ENCODE measurements around the gene PMS1. TPM values are rescaled to one million over a fixed set of nuclear protein-coding genes. Genes with fewer than 3 reads are reported as not detected.

The PMS1 gene
- total and polyA plus RNA-seq, 2 experiments from 2014 or later, result 53.7 to 64.1 TPM

DNA sequence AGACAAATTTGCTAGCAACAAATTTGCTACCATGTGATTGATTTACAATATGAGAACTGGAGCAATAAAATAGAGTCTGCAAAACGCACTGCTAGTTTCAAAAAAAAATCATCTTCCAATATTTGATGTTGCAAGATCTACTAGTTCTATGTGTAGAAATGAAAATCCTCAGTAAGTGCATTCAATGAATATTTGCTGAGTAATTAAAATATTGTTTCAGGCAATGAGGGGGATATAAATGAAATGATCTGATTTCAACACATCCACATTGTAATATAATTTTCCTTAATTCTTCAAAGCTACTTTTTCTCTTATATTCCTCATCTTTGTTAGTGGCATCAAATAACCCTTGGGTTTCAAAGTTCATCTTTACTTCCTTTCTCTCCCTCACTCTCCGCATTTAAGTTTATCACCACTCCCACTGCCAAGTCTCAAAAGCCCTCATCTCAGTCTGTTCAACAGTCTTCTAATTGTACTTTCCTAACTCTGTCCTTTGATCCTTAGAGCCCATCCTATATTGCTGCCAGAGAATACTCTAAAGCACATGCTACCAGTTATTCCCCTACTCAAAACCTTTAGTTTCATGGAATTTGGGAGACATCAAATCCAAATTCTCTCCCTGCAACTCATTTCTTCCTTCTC, 27.8 kb upstream of the PMS1 start:
- peaks cover 5% of the 10 kb centered on the region; the same call in 1 of the 2 replicates for H3K79me2 ChIP-seq (replicated peaks; ENCODE audit: insufficient read depth)
- TF ChIP-seq EZH2phosphoT487 (IDR thresholded peaks at IDR 0.05; ENCODE audit: unreplicated experiment) (no peak), STAT1 (IDR thresholded peaks at IDR 0.05; ENCODE audit: unreplicated experiment) (no peak), ZNF331 (CRISPR knock-in tag; IDR thresholded peaks at IDR 0.05; ENCODE audit: low read depth) (no peak), EZH2 (IDR thresholded peaks at IDR 0.05; ENCODE audit: low read depth, unreplicated experiment) (no peak), JUNB (IDR thresholded peaks at IDR 0.05; ENCODE audit: unreplicated experiment) (no peak), POLR2AphosphoS5 (IDR thresholded peaks at IDR 0.05; ENCODE audit: low read depth) (no peak), NANOG (IDR thresholded peaks at IDR 0.05; ENCODE audit: borderline replicate concordance) (no peak), ZNF114 (CRISPR knock-in tag; IDR thresholded peaks at IDR 0.05) (no peak), CREB1 (CRISPR knock-in tag; IDR thresholded peaks at IDR 0.05; ENCODE audit: low read depth) (no peak)
- TF ChIP-seq, protein P1, sequence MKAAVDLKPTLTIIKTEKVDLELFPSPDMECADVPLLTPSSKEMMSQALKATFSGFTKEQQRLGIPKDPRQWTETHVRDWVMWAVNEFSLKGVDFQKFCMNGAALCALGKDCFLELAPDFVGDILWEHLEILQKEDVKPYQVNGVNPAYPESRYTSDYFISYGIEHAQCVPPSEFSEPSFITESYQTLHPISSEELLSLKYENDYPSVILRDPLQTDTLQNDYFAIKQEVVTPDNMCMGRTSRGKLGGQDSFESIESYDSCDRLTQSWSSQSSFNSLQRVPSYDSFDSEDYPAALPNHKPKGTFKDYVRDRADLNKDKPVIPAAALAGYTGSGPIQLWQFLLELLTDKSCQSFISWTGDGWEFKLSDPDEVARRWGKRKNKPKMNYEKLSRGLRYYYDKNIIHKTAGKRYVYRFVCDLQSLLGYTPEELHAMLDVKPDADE (IDR thresholded peaks at IDR 0.05), result no peak
- TF ChIP-seq, protein P2, sequence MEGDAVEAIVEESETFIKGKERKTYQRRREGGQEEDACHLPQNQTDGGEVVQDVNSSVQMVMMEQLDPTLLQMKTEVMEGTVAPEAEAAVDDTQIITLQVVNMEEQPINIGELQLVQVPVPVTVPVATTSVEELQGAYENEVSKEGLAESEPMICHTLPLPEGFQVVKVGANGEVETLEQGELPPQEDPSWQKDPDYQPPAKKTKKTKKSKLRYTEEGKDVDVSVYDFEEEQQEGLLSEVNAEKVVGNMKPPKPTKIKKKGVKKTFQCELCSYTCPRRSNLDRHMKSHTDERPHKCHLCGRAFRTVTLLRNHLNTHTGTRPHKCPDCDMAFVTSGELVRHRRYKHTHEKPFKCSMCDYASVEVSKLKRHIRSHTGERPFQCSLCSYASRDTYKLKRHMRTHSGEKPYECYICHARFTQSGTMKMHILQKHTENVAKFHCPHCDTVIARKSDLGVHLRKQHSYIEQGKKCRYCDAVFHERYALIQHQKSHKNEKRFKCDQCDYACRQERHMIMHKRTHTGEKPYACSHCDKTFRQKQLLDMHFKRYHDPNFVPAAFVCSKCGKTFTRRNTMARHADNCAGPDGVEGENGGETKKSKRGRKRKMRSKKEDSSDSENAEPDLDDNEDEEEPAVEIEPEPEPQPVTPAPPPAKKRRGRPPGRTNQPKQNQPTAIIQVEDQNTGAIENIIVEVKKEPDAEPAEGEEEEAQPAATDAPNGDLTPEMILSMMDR (conservative IDR thresholded peaks at IDR 0.05; ENCODE audit: low read depth in 2 of 2), result no peak
- TF ChIP-seq, protein P3, sequence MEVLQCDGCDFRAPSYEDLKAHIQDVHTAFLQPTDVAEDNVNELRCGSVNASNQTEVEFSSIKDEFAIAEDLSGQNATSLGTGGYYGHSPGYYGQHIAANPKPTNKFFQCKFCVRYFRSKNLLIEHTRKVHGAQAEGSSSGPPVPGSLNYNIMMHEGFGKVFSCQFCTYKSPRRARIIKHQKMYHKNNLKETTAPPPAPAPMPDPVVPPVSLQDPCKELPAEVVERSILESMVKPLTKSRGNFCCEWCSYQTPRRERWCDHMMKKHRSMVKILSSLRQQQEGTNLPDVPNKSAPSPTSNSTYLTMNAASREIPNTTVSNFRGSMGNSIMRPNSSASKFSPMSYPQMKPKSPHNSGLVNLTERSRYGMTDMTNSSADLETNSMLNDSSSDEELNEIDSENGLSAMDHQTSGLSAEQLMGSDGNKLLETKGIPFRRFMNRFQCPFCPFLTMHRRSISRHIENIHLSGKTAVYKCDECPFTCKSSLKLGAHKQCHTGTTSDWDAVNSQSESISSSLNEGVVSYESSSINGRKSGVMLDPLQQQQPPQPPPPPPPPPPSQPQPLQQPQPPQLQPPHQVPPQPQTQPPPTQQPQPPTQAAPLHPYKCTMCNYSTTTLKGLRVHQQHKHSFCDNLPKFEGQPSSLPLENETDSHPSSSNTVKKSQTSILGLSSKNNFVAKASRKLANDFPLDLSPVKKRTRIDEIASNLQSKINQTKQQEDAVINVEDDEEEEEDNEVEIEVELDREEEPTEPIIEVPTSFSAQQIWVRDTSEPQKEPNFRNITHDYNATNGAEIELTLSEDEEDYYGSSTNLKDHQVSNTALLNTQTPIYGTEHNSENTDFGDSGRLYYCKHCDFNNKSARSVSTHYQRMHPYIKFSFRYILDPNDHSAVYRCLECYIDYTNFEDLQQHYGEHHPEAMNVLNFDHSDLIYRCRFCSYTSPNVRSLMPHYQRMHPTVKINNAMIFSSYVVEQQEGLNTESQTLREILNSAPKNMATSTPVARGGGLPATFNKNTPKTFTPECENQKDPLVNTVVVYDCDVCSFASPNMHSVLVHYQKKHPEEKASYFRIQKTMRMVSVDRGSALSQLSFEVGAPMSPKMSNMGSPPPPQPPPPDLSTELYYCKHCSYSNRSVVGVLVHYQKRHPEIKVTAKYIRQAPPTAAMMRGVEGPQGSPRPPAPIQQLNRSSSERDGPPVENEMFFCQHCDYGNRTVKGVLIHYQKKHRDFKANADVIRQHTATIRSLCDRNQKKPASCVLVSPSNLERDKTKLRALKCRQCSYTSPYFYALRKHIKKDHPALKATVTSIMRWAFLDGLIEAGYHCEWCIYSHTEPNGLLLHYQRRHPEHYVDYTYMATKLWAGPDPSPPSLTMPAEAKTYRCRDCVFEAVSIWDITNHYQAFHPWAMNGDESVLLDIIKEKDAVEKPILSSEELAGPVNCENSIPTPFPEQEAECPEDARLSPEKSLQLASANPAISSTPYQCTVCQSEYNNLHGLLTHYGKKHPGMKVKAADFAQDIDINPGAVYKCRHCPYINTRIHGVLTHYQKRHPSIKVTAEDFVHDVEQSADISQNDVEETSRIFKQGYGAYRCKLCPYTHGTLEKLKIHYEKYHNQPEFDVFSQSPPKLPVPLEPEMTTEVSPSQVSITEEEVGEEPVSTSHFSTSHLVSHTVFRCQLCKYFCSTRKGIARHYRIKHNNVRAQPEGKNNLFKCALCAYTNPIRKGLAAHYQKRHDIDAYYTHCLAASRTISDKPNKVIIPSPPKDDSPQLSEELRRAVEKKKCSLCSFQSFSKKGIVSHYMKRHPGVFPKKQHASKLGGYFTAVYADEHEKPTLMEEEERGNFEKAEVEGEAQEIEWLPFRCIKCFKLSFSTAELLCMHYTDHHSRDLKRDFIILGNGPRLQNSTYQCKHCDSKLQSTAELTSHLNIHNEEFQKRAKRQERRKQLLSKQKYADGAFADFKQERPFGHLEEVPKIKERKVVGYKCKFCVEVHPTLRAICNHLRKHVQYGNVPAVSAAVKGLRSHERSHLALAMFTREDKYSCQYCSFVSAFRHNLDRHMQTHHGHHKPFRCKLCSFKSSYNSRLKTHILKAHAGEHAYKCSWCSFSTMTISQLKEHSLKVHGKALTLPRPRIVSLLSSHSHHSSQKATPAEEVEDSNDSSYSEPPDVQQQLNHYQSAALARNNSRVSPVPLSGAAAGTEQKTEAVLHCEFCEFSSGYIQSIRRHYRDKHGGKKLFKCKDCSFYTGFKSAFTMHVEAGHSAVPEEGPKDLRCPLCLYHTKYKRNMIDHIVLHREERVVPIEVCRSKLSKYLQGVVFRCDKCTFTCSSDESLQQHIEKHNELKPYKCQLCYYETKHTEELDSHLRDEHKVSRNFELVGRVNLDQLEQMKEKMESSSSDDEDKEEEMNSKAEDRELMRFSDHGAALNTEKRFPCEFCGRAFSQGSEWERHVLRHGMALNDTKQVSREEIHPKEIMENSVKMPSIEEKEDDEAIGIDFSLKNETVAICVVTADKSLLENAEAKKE (CRISPR knock-in tag; IDR thresholded peaks at IDR 0.05), result no peak
- TF ChIP-seq, protein P4, sequence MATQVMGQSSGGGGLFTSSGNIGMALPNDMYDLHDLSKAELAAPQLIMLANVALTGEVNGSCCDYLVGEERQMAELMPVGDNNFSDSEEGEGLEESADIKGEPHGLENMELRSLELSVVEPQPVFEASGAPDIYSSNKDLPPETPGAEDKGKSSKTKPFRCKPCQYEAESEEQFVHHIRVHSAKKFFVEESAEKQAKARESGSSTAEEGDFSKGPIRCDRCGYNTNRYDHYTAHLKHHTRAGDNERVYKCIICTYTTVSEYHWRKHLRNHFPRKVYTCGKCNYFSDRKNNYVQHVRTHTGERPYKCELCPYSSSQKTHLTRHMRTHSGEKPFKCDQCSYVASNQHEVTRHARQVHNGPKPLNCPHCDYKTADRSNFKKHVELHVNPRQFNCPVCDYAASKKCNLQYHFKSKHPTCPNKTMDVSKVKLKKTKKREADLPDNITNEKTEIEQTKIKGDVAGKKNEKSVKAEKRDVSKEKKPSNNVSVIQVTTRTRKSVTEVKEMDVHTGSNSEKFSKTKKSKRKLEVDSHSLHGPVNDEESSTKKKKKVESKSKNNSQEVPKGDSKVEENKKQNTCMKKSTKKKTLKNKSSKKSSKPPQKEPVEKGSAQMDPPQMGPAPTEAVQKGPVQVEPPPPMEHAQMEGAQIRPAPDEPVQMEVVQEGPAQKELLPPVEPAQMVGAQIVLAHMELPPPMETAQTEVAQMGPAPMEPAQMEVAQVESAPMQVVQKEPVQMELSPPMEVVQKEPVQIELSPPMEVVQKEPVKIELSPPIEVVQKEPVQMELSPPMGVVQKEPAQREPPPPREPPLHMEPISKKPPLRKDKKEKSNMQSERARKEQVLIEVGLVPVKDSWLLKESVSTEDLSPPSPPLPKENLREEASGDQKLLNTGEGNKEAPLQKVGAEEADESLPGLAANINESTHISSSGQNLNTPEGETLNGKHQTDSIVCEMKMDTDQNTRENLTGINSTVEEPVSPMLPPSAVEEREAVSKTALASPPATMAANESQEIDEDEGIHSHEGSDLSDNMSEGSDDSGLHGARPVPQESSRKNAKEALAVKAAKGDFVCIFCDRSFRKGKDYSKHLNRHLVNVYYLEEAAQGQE (IDR thresholded peaks at IDR 0.05; ENCODE audit: unreplicated experiment), result no peak
- Mint-ChIP-seq H3K4me3 (no peak overlapping the region), H3K27ac (no peak overlapping the region), H3K36me3 (ENCODE audit: low read depth) (no peaks in the 10 kb centered on the region), H3K27me3 (ENCODE audit: insufficient read depth, low read depth, poor library complexity) (no peaks in the 10 kb centered on the region), H3K4me1 (no peaks in the 10 kb centered on the region), H3K9me3 (no peaks in the 10 kb centered on the region)
- no peaks in the 10 kb centered on the region; the same call in 1 of the 2 replicates for H3F3A ChIP-seq (replicated peaks; ENCODE audit: low read depth)
- DNase-seq (ENCODE audit: low spot score) (no peak), ATAC-seq (no peak)
- H4K20me1 ChIP-seq (replicated peaks; ENCODE audit: insufficient read depth), result no peaks in the 10 kb centered on the region
- H3K4me1 ChIP-seq (ENCODE audit: insufficient read depth), result peaks cover 4% of the 10 kb centered on the region; the same call in 1 of the 2 replicates
- no peaks in the 10 kb centered on the region for H3K27me3 ChIP-seq (ENCODE audit: insufficient read depth)
- H3K4me2 ChIP-seq, result no peak overlapping the region
- no peak overlapping the region for H3K27ac ChIP-seq (ENCODE audit: low read depth)
- no peak overlapping the region for H2AFZ ChIP-seq
- H3K36me3 ChIP-seq (ENCODE audit: insufficient read depth), result no peaks in the 10 kb centered on the region
- H3K4me3 ChIP-seq, result no peak overlapping the region
- H3K9me2 ChIP-seq (ENCODE audit: insufficient read depth), result no peaks in the 10 kb centered on the region
